Cardiac muscle cell (in vitro differentiated cells and primary cell): ENCODE data around the gene MRPL40. TPM values are rescaled to one million over a fixed set of nuclear protein-coding genes. Genes with fewer than 3 reads are reported as not detected.
"Not testable (repeated sequence)": the region's sequence is repeated elsewhere in the genome, so short reads cannot be mapped to it uniquely, and the experiment has no call there.

ENCODE experiments used
- DNase-seq, 2 donors: peaks; one replicate each; pipeline versions ENCODE4 v3.0.0 to v3.0.0-alpha.2; 2010 to 2017; ENCODE audit warnings: low read depth in 1 of 2, low spot score in 1 of 2
- H3K27ac ChIP-seq: fragments of 200-600 bp; sonication (generic); 2 replicates; pipeline ENCODE4 v1.5.1; 2016
- H3K27me3 ChIP-seq: fragments of 200-600 bp; sonication (generic); 2 replicates; pipeline ENCODE4 v1.6.0; 2016; ENCODE audit warnings: control low read depth
- H3K36me3 ChIP-seq: fragments of 200-600 bp; sonication (generic); 2 replicates; pipeline ENCODE4 v1.5.1; 2016; ENCODE audit warnings: control low read depth
- H3K4me1 ChIP-seq: fragments of 200-600 bp; sonication (generic); 2 replicates; pipeline ENCODE4 v1.8.1; 2017; ENCODE audit warnings: low read depth, mild to moderate bottlenecking, mixed run types
- H3K4me3 ChIP-seq: fragments of 200-600 bp; sonication (generic); 2 replicates; pipeline ENCODE4 v1.5.1; 2016; ENCODE audit warnings: mild to moderate bottlenecking
- H3K9me3 ChIP-seq: fragments of 200-600 bp; sonication (generic); 2 replicates; pipeline ENCODE4 v1.5.1; 2017; ENCODE audit warnings: low read depth, mild to moderate bottlenecking, control low read depth
- polyA plus RNA-seq: library from polyadenylated mRNA; unstranded; fragments of >200 nt; fragmentation: Nextera tagmentation; extraction: Ambion mirVana; gene quantifications from 2 replicates; pipeline ENCODE4 v1.2.1, GENCODE V29; 2016
- total RNA-seq: library from RNA; depleted of rRNA; stranded (reverse); fragments of >200 nt; gene quantifications from 2 replicates; pipeline ENCODE4 v1.2.3, GENCODE V29; 2016
- TF ChIP-seq, protein P1 (sequence below): IDR thresholded peaks from 2 replicates; pipeline ENCODE4 v1.5.1; 2012; ENCODE audit warnings: low read depth, mild to moderate bottlenecking, low read length

MRPL40 gene
- total and polyA plus RNA-seq, 2 experiments from 2014 or later, result 38.7 to 91.3 TPM

DNA sequence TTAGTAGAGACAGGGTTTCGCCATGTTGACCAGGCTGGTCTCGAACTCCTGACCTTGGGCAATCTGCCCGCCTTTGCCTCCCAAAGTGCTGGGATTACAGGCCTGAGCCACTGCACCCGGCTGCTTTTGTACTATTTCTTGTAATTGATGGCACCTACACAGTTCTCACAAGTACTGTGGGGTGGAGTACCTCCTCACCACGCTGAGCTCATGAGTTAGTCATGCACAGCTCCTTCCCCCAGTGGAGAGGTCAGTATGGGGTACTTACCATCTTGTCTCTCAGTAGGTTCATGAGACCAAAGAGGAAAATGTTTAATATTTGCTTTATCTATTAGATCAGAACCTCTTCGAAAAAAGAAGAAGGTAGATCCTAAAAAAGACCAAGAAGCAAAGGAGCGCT lies 2.1 kb downstream of the MRPL40 start:
- Histone ChIP-seq H3K36me3 (peaks cover 13% of the 10 kb centered on the region), H3K9me3 (no peaks in the 10 kb centered on the region), H3K4me3 (no peak overlapping the region), H3K27ac (no peak overlapping the region), H3K4me1 (peaks cover 13% of the 10 kb centered on the region), H3K27me3 (no peaks in the 10 kb centered on the region)
- TF ChIP-seq, protein P1, sequence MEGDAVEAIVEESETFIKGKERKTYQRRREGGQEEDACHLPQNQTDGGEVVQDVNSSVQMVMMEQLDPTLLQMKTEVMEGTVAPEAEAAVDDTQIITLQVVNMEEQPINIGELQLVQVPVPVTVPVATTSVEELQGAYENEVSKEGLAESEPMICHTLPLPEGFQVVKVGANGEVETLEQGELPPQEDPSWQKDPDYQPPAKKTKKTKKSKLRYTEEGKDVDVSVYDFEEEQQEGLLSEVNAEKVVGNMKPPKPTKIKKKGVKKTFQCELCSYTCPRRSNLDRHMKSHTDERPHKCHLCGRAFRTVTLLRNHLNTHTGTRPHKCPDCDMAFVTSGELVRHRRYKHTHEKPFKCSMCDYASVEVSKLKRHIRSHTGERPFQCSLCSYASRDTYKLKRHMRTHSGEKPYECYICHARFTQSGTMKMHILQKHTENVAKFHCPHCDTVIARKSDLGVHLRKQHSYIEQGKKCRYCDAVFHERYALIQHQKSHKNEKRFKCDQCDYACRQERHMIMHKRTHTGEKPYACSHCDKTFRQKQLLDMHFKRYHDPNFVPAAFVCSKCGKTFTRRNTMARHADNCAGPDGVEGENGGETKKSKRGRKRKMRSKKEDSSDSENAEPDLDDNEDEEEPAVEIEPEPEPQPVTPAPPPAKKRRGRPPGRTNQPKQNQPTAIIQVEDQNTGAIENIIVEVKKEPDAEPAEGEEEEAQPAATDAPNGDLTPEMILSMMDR, result no peak
- no peak for DNase-seq

DNA sequence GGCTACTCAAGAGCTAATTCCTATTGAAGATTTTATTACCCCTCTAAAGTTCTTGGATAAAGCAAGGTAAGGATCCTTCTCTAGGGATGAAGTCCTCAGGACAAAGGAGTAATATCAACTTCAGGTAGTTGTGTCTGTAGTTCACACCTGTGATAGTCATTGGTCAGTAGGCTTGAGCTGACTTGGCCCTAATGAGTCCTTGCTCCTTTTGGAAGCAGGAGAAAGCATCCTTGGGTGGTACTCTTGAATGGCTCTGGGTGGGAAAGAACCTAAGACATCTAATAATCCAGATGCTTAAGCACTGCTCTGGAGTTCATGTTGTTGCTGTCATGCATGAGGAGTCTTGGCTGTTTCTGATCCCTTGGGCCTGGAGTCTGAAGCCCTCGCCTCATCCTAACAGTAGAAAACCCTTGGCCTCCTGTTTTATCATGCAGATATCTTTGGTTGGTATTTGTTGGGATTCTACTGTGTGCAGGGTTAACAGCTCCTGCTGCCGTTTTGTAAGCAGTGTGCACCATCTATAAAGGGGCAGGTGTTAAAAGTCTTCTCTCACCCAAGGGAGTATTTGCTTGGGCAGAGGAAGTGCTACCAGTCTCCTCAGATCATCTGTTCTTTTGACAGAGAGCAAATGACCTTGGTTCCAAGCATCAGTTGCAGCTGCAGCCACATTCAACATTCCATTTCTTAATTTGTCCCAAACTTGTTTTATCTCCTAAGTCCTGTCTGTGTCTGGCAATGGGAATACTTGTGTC lies 2.7 kb downstream of the MRPL40 start:
- H3K36me3 ChIP-seq, result peaks cover 13% of the 10 kb centered on the region
- H3K27me3 ChIP-seq, result no peaks in the 10 kb centered on the region
- H3K27ac ChIP-seq, result no peak overlapping the region
- H3K4me3 ChIP-seq, result no peak overlapping the region
- no peak for DNase-seq
- peaks cover 8% of the 10 kb centered on the region for H3K4me1 ChIP-seq
- no peaks in the 10 kb centered on the region for H3K9me3 ChIP-seq
- TF ChIP-seq, protein P1, result no peak

DNA sequence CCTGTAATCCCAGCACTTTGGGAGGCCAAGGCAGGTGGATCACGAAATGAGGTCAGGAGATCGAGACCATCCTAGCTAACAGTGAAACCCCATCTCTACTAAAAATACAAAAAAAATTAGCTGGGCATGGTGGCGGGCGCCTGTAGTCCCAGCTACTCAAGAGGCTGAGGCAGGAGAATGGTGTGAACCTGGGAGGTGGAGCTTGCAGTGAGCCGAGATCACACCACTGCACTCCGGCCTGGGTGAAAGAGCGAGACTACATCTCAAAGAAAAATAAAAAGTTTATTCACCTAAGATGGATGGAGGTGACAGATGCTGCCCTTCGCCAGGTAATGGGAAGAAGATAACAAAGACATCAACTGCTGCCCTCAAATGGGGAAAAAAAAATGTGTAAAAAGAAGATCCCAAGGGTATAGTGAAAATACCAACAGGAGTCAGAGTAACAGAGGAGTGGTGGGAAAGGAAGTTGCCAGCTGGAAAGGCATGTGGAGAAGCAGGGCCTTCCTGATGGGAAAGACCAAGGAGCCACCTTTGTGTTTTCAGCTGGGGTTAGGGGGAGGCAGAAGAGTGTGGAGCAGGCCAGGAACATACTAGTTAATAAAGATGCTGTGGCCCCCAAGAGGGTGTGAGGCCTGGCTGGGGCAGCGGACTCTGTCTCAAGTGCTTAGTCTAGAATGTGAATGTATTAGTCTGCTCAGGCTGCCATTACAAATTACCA lies 4.3 kb downstream of the MRPL40 start:
- not testable (repeated sequence) for H3K4me1 ChIP-seq, H3K27ac ChIP-seq, H3K27me3 ChIP-seq, H3K4me3 ChIP-seq, DNase-seq, H3K9me3 ChIP-seq
- peaks cover 18% of the 10 kb centered on the region for H3K36me3 ChIP-seq

DNA sequence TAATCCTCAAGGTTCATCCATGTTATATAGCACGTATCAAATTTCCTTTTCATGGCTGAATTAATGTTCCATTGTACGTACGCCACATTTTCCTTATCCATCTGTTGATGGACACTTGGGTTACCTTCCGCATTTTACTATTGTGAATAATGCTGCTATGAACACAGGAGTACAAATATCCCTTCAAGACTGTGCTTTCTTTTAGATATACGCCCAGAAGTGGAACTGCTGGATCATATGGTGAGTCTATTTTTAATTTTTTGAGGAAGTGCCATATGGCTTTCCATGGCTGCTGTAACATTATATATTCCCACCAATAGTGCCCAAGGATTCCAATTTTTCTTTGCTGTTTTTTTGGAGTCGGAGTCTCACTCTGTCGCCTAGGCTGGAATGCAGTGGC lies 6.0 kb downstream of the MRPL40 start:
- Histone ChIP-seq H3K4me1 (peaks cover under 1% of the 10 kb centered on the region), H3K9me3 (no peaks in the 10 kb centered on the region), H3K27ac (no peak overlapping the region), H3K36me3 (peaks cover 18% of the 10 kb centered on the region), H3K4me3 (no peak overlapping the region), H3K27me3 (no peaks in the 10 kb centered on the region)
- TF ChIP-seq, protein P1, result no peak
- no peak for DNase-seq

DNA sequence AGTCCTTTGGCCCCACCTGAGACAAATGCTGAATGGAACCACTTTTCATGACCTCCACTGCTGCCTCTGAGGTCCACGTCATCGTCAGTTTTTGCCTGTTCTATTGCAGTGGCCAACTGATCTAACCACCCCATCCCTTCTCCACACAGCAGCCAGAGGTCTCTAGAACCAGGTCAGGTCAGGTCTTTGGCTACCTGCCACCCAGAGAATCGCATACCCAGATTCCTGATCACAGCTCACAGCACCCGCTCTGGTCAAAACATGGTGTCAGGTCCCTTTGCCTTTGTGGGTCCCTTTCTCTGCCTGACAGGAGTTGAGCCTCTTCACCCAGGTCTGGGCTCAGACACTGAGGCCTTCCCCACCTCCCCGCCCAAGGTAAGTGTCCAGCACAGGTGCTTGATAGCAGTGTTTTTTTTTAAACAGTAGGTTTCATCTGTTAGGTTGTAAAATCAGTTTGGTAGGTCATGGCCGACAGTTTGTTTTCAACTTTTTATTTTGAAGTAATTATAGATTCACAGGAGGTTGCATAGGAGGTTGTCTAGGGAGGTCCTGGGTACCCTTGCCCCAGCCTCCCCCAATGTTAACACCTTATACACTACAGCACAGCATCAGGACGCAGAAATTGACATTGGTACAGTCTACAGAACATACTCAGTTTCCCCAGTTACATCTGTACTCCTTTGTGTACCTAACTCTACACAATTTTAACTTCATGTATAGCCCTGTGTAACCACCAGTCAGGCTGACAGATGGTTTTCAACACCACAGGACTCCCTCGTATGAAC lies 8.3 kb downstream of the MRPL40 start:
- Histone ChIP-seq H3K27me3 (no peaks in the 10 kb centered on the region), H3K27ac (no peak overlapping the region), H3K9me3 (no peaks in the 10 kb centered on the region), H3K4me1 (peaks cover 6% of the 10 kb centered on the region), H3K4me3 (no peak overlapping the region), H3K36me3 (peaks cover 16% of the 10 kb centered on the region)
- DNase-seq, result no peak
- TF ChIP-seq, protein P1, result no peak
